Measurements from ENCODE around the gene NPAS3. TPM values are rescaled to one million over a fixed set of nuclear protein-coding genes. Genes with fewer than 3 reads are reported as not detected.

NPAS3 gene
- total and polyA plus RNA-seq, 2 of the 13 experiments (the other 11 are each of a cell fraction or from before 2014, with no cell fraction given): not detected

- TF ChIP-seq ZNF597 (CRISPR knock-in tag; IDR thresholded peaks at IDR 0.05): no peak
- TF ChIP-seq CTCF (CRISPR knock-in tag; IDR thresholded peaks at IDR 0.05): peak; percentile 89
- TF ChIP-seq ZNF513 (CRISPR knock-in tag; conservative IDR thresholded peaks at IDR 0.05): no peak
- no peak for TF ChIP-seq FOXJ3 (CRISPR knock-in tag; IDR thresholded peaks at IDR 0.05; ENCODE audit: borderline replicate concordance)
- TF ChIP-seq ZNF780A (CRISPR knock-in tag; IDR thresholded peaks at IDR 0.05): no peak
- 0 out of 2 replicates have a peak, but pooled peaks have one; percentile 44 for TF ChIP-seq ZNF766 (CRISPR knock-in tag; IDR thresholded peaks at IDR 0.05; ENCODE audit: borderline replicate concordance)
- TF ChIP-seq CREB1 (IDR thresholded peaks at IDR 0.05): no peak
- no peak for TF ChIP-seq CREB1 (CRISPR knock-in tag; IDR thresholded peaks at IDR 0.05)
- peak; percentile 88 for TF ChIP-seq XRCC5 (optimal IDR thresholded peaks at IDR 0.05; ENCODE audit: low read length)
- TF ChIP-seq ZNF552 (CRISPR knock-in tag; IDR thresholded peaks at IDR 0.05; ENCODE audit: borderline replicate concordance): no peak
- TF ChIP-seq ZFP37 (CRISPR knock-in tag; IDR thresholded peaks at IDR 0.05; ENCODE audit: borderline replicate concordance): peak; percentile 70; the same call in 1 of the 2 replicates
- TF ChIP-seq YEATS4 (CRISPR knock-in tag; IDR thresholded peaks at IDR 0.05; ENCODE audit: borderline replicate concordance): no peak
- TF ChIP-seq MAFF (IDR thresholded peaks at IDR 0.05; ENCODE audit: low read depth, low read length): no peak
- no peak for TF ChIP-seq SIN3A (IDR thresholded peaks at IDR 0.05; ENCODE audit: borderline replicate concordance, low read depth, low read length)
- no peak for TF ChIP-seq PAX8 (CRISPR knock-in tag; IDR thresholded peaks at IDR 0.05; ENCODE audit: borderline replicate concordance)
- no peak for TF ChIP-seq U2AF1 (optimal IDR thresholded peaks at IDR 0.05; ENCODE audit: low read depth, low read length)
- no peak for TF ChIP-seq RXRA (CRISPR knock-in tag; IDR thresholded peaks at IDR 0.05)
- peak; percentile 85 for TF ChIP-seq ELF3 (CRISPR knock-in tag; IDR thresholded peaks at IDR 0.05)
- no peak for TF ChIP-seq PHF21A (CRISPR knock-in tag; IDR thresholded peaks at IDR 0.05)
- peak; percentile 26; the same call in 1 of the 2 replicates for TF ChIP-seq SAP130 (CRISPR knock-in tag; IDR thresholded peaks at IDR 0.05; ENCODE audit: low read depth)
Measured at GRCh38 chr14:33848706-33849454, 910.2 kb downstream of the NPAS3 start (continued).

All from HepG2 (cell line).